Measurements from ENCODE around the gene CATSPERD. TPM values are rescaled to one million over a fixed set of nuclear protein-coding genes. Genes with fewer than 3 reads are reported as not detected.

The CATSPERD gene
- total RNA-seq, 1 donor from 2014 or later, result not detected

GRCh38 chr19:5703819-5704818 lies 16.3 kb upstream of the CATSPERD start:
- DNase-seq (ENCODE audit: low read depth), result no peak
- no peak for TF ChIP-seq CTCF (conservative IDR thresholded peaks at IDR 0.05; ENCODE audit: low read depth, low read length)
- H3K4me3 ChIP-seq (ENCODE audit: low read depth, low read length), result no peak overlapping the region

GRCh38 chr19:5705552-5705951 lies 14.9 kb upstream of the CATSPERD start:
- no peak for TF ChIP-seq CTCF (conservative IDR thresholded peaks at IDR 0.05; ENCODE audit: low read depth, low read length)
- DNase-seq (ENCODE audit: low read depth), result no peak
- no peak overlapping the region for H3K4me3 ChIP-seq (ENCODE audit: low read depth, low read length)

GRCh38 chr19:5706876-5707573 lies 13.4 kb upstream of the CATSPERD start:
- TF ChIP-seq CTCF (conservative IDR thresholded peaks at IDR 0.05; ENCODE audit: low read depth, low read length), result no peak
- no peak for DNase-seq (ENCODE audit: low read depth)
- H3K4me3 ChIP-seq (ENCODE audit: low read depth, low read length), result no peak overlapping the region

GRCh38 chr19:5707576-5708575 lies 12.6 kb upstream of the CATSPERD start:
- TF ChIP-seq CTCF (conservative IDR thresholded peaks at IDR 0.05; ENCODE audit: low read depth, low read length), result no peak
- no peak overlapping the region for H3K4me3 ChIP-seq (ENCODE audit: low read depth, low read length)
- no peak for DNase-seq (ENCODE audit: low read depth)

GRCh38 chr19:5711025-5711424 lies 9.4 kb upstream of the CATSPERD start:
- no peak for TF ChIP-seq CTCF (conservative IDR thresholded peaks at IDR 0.05; ENCODE audit: low read depth, low read length)
- H3K4me3 ChIP-seq (ENCODE audit: low read depth, low read length), result no peak overlapping the region
- DNase-seq (ENCODE audit: low read depth), result no peak

GRCh38 chr19:5711713-5712161 lies 8.7 kb upstream of the CATSPERD start:
- no peak for TF ChIP-seq CTCF (conservative IDR thresholded peaks at IDR 0.05; ENCODE audit: low read depth, low read length)
- DNase-seq (ENCODE audit: low read depth), result no peak
- H3K4me3 ChIP-seq (ENCODE audit: low read depth, low read length), result no peak overlapping the region
